Transverse colon (tissue), 3 donors: ENCODE measurements around the gene CELF4.

ENCODE experiments used
- CTCF ChIP-seq, 5 experiments: fragments of 200-600 bp in 3 of 5; fragments of 450-650 bp in 2 of 5; sonication (generic) in 3 of 5; IDR thresholded peaks; 1 replicate in 2 of 5; 2 replicates in 3 of 5; pipeline ENCODE4 v1.5.1; 2016 to 2017; ENCODE audit warnings: antibody characterized with exemption in 5 of 5, inconsistent platforms in 3 of 5, mild to moderate bottlenecking in 2 of 5, moderate library complexity in 1 of 5
- EP300 ChIP-seq: sonication (generic); formaldehyde crosslinking; IDR thresholded peaks from one replicate; pipeline ENCODE4 v1.6.1; 2017; ENCODE audit warnings: antibody characterized with exemption, low read depth
- POLR2A ChIP-seq: fragments of 450-650 bp; IDR thresholded peaks from one replicate; pipeline ENCODE4 v1.6.1; 2016; ENCODE audit warnings: antibody characterized with exemption, mild to moderate bottlenecking, moderate library complexity

- TF ChIP-seq CTCF (IDR thresholded peaks at IDR 0.05): no peak
- TF ChIP-seq POLR2A: no peak
- TF ChIP-seq EP300: no peak
These were observed 318.0 kb downstream of the CELF4 start for GRCh38 chr18:37247497-37248161.
